SK-N-SH (cell line): ENCODE data around the gene TARS3.

Experiments
- FOXJ3 ChIP-seq: sonication (generic); formaldehyde crosslinking; IDR thresholded peaks from 2 replicates; pipeline ENCODE4 v1.5.1; 2020; ENCODE audit warnings: mild to moderate bottlenecking, missing genetic modification reagents
- TAF1 ChIP-seq: IDR thresholded peaks from 2 replicates; pipeline ENCODE4 v1.6.1; 2012; ENCODE audit warnings: low read depth, mild to moderate bottlenecking, low read length, moderate library complexity, borderline replicate concordance
- USF2 ChIP-seq: fragments of 150-350 bp; IDR thresholded peaks from 2 replicates; pipeline ENCODE4 v1.6.1; 2017; ENCODE audit warnings: antibody characterized with exemption, low read length, low read depth, borderline replicate concordance
- TF ChIP-seq, protein P1 (sequence below): fragments of 200-600 bp; sonication (generic); IDR thresholded peaks from 2 replicates; pipeline ENCODE4 v1.6.1; 2017; ENCODE audit warnings: antibody characterized with exemption, mild to moderate bottlenecking, moderate library complexity

- TF ChIP-seq FOXJ3 (CRISPR knock-in tag) (no peak), USF2 (no peak), TAF1 (no peak)
- TF ChIP-seq, protein P1, sequence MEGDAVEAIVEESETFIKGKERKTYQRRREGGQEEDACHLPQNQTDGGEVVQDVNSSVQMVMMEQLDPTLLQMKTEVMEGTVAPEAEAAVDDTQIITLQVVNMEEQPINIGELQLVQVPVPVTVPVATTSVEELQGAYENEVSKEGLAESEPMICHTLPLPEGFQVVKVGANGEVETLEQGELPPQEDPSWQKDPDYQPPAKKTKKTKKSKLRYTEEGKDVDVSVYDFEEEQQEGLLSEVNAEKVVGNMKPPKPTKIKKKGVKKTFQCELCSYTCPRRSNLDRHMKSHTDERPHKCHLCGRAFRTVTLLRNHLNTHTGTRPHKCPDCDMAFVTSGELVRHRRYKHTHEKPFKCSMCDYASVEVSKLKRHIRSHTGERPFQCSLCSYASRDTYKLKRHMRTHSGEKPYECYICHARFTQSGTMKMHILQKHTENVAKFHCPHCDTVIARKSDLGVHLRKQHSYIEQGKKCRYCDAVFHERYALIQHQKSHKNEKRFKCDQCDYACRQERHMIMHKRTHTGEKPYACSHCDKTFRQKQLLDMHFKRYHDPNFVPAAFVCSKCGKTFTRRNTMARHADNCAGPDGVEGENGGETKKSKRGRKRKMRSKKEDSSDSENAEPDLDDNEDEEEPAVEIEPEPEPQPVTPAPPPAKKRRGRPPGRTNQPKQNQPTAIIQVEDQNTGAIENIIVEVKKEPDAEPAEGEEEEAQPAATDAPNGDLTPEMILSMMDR, result no peak
Measured at GRCh38 chr15:101702077-101702476, 22.2 kb downstream of the TARS3 start.
